HT-29 (cell line): ENCODE measurements around the gene WEE1. TPM values are rescaled to one million over a fixed set of nuclear protein-coding genes. Genes with fewer than 3 reads are reported as not detected.
"Not testable (repeated sequence)": the region's sequence is repeated elsewhere in the genome, so short reads cannot be mapped to it uniquely, and the experiment has no call there.

Experiments
- DNase-seq: peaks from one replicate; pipeline ENCODE4 v3.0.0-alpha.2; 2015; ENCODE audit warnings: low spot score
- small RNA-seq: library from RNA; depleted of rRNA; stranded (forward); fragments of <200 nt; gene quantifications from one replicate; pipeline ENCODE3, GENCODE V24; 2014
- total RNA-seq: library from RNA; depleted of rRNA; stranded (reverse); fragments of >200 nt; shearing (Covaris generic); gene quantifications from 2 replicates; pipeline ENCODE4 v1.2.3, GENCODE V29; 2014; rRNA removed

The WEE1 gene
- total RNA-seq, 1 experiment from 2014 or later = 157 TPM

DNA sequence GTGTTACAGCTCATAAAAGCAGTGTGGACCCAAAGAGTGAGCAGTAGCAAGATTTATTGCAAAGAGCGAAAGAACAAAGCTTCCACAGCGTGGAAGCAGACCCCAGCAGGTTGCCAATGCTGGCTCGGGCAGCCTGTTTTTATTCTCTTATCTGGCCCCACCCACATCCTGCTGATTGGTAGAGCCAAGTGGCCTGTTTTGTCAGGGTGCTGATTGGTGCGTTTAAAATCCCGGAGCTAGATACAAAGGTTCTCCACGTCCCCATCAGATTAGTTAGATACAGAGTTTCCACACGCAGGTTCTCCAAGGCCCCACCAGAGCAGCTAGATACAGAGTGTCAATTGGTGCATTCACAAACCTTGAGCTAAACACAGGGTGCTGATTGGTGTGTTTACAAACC is 48.9 kb downstream of the WEE1 start:
- DNase-seq = not testable (repeated sequence)

DNA sequence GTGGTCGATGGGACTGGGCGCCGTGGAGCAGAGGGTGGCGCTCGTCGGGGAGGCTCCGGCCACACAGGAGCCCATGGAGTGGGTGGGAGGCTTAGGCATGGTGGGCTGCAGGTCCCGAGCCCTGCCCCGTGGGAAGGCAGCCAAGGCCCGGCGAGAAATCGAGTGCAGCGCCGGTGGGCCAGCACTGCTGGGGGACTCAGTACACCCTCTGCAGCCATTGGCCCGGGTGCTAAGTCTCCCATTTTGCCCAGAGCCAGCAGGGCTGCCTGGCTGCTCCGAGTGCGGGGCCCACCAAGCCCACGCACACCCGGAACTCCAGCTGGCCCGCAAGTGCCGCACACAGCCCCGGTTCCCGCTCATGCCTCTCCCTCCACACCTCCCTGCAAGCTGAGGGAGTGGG is 49.6 kb downstream of the WEE1 start:
- not testable (repeated sequence) for DNase-seq

DNA sequence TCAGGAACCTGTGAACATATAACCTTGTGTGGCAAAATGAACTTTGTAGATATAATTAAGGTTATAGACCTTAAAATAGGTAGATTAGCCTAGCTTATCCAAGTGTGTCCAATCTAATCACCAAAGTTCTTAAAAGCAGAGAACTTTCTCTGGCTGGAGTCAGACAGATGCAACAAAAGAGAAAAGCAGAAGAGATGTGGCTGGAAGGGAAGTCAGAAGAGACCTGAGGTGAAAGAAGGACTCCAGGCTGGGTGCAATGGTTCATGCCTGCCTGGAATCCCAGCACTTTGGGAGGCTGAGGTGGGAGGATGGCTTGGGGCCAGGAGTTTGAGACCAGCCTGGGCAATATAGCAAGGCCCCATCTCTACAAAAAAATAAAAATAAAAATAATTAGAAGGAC is 51.0 kb downstream of the WEE1 start:
- no peak for DNase-seq

DNA sequence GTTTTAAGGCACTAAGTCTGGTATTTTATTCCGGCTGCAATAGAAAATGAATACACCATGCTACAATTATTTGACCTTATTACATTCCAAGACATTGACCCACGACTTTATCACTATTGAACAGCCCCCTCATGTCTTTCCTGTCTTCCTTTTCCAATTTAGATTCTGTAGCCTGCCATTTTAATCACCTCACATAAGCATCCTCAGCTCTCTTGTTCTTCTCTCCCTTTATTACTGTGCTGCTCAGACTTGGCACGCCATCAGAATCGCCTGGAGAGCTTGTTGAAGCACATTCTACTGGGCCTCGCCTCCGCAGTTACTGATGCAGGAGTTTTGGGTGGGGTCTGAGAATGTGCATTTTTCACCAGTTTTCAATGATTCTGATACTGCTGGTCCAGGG is 51.7 kb downstream of the WEE1 start:
- no peak for DNase-seq

DNA sequence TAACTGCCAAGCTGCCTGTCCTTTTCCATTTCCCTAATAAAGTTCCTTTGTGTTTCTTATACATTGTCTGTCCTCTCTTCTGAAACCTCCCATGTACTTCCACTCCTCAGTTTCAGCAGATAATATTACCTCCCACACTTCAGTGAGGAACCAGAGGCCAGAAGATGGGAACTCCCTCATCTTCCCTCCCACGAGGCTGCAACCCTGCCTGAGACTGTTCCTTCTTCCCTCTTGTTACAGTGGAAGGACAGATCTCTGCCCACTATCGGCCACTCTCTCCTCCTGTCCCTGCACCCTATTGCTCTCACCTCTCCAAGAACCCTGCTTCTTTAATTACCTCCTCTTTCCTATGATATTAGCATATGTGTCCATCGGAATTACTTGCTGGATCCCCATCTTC is 52.3 kb downstream of the WEE1 start:
- DNase-seq = no peak

DNA sequence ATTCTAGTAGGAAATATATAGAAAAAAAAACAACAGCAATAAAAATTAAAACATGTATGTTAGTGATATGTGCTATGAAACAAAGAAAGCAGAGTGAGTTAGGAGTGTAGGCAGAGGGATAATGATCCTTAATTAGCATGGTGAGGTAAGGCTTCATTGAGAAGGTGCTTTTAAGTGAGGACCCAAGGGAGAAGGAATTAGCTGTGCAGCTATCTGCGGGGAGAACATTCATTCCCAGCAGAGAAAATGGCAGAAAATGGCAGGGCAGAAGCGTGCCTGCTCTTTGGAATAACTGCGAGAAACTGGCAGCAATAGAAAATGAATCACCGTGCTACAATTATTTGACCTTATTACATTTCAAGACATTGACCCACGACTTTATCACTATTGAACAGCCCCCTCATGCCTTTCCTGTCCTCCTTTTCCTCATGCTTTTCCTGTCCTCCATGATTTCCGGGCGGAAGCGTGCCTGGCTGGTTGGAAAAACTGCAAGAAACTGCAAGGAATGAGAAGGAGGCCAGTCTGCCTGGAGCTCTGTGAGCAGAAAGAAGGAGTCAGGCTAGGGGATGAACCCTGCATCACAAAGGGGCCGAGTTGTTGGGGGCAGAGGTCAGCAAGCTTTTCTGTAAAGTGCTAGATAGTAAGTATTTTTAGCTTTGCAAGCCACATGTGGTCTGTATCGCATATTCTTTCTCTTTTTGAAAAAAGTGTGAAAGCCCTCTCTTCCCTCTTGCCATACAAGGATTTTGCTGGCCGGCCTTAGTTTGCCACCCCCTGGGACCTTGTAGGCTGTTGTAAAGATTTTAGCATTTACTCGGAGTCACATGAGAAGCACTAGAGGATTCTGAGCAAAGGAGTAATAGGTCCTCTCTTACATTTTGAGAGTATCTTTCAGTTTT is 53.3 kb downstream of the WEE1 start:
- no peak for DNase-seq

DNA sequence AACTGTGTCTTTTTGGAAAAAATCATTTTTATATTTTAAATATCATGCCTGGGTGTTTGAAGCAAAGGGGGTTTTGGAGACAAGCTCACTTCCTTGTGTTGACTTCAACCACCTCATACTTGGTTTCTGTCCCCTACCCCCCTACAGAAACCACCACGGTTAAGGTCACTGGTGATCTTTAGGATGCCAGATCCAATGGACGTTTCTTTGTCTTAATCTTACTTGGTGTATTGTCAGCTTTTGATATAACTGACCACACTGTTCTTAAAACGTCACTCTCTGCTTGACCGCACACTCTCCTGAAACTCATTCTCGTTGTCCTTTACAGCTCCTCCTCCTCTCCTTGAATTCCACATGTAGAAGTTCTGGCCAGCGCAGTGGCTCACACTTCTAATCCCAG is 55.6 kb downstream of the WEE1 start:
- DNase-seq = no peak

DNA sequence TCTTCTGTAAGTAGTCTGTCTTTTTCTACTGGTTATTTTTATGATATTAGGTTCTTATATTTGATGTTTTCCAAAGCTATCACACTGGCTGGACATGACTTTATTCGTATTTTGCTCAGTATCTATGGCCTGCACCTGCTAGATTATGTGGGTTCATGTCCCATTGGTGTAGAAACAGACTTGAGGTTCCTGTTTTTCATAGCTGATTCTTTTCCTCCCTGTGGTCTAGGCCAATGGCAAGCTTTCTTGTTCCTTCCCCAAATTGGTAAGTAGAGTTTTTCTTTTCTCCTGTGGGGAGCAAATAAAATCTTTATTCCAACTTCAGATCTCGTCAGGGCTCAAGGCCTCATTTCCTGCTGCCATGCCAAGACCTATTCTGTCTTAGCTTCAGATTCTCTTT is 60.2 kb downstream of the WEE1 start:
- DNase-seq = no peak

DNA sequence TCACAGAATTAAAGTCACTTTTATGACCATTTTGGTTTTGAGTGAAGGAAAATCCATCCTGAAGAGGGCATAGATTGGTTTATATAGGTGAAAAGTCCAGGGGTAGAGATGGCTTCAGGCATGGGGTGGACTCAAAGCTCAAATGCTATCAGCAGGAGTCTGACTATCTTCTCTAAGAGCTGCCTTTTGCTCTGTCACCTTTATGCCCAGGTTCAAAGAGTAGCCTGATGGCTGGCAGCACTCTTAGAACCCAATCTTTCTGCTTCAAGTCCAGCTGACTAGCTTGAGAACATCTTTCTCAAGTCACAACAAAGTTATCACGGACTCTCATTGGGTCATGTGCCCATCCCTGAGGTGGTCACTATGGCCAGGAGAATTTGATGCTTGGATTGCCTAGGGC is 63.2 kb downstream of the WEE1 start:
- no peak for DNase-seq

DNA sequence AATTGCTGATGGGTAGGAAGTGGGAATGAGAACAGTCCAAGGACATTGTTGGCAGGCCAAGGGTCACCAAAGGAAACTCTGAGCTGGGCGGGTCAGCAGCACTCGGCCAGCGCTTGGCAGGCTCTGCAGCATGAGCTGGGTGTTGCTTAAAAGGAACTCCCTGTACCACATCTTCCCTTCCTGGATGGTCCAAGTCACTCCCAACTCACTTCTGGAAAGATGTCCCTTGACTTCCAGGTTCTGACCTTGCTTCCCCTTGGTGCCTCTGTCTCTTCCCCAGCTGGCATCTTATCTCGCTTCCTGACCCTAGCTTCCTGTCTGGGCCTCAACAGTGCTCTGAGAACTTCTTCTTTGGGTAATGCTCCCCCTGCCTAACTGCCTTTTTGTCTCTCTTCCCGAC is 65.6 kb downstream of the WEE1 start:
- DNase-seq = peak; percentile 25

Small RNA genes within 50 kb of the gene (small RNA-seq; reads per million reads assigned to genes)
- not detected for gene RF01210

Other genes starting within 250 kb of the WEE1 start
- gene IPO7, start 189.0 kb upstream of the WEE1 start, total RNA-seq = 57.5 and 72.6 TPM in 2 replicates
- 21.1 and 26.7 TPM in 2 replicates for gene ZNF143, start 112.7 kb upstream of the WEE1 start, total RNA-seq
- 4.4 and 5.1 TPM in 2 replicates for gene SWAP70, start 90.4 kb downstream of the WEE1 start, total RNA-seq